ENCODE measurements around the gene MOV10L1. TPM values are rescaled to one million over a fixed set of nuclear protein-coding genes. Genes with fewer than 3 reads are reported as not detected.

Gene MOV10L1
- 25.0 and 26.0 TPM in 2 replicates for total RNA-seq

DNA sequence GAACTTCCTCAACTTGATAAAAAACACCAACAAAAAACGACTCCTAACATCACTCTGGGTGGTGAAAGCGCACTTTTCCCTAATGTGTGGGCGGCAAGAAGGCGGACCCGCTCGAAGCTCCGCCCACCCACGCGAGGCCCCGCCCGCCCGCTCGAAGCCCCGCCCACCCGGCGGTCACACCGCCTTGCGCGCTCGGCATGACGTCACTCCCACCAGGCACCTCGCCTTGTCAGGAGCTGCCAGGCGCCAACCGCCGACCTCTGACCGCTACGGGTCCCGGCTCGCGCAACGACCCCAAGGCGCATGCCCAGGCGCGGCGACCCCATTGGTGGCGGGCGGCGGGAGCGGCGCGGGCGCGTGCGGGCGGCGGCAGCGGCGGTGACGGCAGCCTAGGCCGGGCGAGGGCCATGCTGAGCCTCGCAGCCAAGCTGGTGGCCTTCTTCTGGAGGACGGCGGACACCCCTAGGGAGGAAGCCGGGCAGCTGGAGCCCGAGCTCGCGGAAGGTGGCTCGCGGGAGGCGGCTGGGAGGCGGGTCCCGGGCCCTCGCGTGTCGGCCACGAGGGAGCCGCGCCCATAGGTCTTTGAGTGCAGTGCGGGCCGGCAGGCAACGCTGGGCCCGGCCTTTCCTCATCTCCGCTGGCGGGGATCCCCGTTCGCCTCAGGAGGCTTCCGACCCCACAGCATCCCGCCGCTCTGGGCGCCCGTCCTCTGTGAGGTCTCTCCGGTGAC lies at the start of gene MOV10L1:
Gene MOV10L1, plus strand, starts transcription at position 325 of the 730 bp plus-strand sequence. Its CDS starts 83 bp downstream, at position 408.
- DNase-seq (ENCODE audit: low read depth, low spot score) = no peak

DNA sequence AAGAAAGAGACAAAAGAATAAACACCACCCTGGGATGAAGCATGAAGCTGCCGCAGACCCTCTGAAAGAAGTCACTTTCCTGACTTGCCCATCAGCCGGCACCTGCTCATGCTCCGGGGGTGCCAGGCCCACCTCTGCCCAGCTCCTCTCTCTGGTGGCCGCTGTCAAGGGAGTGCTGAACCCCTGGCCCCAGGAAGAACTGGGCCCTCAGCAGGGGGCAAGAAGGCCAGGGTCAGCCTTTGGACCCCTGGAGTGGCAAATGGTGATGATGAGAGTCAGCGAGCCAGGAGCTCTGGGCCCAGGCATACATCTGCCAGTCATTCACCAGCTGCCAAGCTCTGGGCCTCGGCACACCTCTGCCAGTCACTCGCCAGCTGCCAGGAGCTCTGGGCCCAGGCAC lies 49.1 kb upstream of the MOV10L1 start:
- no peak for DNase-seq (ENCODE audit: low read depth, low spot score)

DNA sequence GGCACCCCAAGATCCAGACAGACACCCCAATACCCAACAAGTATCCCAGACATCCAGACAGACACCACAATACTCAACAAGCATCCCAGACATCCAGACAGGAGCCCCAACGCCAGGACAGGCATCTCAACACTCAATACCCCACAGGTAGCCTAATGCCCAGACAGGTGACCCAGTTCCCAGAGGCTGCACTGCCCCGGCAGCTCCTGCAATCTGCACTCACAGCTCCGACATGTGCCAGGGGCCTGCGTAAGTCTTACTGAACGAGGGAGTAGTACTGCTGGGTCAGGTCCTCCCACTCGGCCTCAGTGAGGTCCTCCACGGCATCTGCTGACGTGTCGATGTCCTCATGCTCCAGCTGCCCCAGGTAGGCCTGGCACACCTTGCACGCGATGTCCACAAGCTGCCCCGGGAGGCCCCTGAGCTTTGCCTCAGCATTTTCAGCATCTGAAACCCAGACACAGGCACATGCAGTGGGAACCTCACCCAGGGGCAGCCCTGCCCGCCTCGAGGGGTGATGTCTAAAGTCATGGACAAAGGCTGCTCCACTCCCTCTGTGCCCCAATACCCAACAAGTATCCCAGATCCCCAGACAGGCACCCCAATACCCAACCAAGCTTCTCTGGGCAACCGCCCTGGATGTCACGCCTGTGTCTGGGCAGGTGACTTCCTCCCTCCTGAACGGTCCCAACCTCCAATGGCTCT lies 48.3 kb upstream of the MOV10L1 start:
- no peak for DNase-seq (ENCODE audit: low read depth, low spot score)

- DNase-seq (ENCODE audit: low read depth, low spot score) = no peak
These were observed 45.2 kb upstream of the MOV10L1 start for GRCh38 chr22:50044485-50045118.

DNA sequence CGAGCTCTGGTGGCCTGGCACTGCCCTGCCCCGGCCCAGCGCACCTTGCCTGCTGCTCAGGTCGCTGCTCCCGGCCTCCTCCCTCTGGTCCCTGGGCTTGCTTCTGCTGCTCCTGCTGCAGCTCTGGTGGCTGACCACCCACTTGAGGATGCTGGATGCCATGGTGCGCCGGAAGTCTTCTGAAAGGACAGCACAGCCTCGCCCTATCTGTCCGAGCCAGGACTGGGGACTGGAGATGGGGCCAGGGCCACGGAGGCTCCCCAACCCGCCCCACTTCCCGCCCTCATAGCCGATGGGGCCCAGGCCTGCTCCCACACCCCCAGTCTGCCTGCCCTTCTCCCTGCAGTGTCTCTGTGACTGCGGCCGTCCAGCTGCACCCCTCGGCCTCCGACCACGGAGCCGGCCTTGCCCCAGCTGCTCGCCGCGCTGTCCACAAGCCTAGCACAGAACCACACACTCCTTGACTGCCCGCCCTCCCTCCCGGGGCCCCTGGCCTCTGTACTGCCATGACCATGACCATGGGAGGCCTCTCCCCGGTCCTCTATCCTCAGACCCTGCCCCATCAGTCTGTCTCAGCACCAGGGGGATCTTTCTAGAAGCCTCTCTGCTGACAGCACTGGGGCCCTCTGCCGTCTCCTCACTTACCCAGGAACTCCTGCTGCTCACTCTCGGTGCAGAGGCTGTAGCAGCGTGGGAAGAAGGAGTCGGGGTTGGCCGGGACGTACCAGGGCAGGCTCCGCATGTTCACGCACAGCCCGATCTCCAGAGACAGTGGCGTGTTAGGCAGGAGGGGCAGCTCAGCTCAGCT lies 44.4 kb upstream of the MOV10L1 start:
- no peak for DNase-seq (ENCODE audit: low read depth, low spot score)

DNA sequence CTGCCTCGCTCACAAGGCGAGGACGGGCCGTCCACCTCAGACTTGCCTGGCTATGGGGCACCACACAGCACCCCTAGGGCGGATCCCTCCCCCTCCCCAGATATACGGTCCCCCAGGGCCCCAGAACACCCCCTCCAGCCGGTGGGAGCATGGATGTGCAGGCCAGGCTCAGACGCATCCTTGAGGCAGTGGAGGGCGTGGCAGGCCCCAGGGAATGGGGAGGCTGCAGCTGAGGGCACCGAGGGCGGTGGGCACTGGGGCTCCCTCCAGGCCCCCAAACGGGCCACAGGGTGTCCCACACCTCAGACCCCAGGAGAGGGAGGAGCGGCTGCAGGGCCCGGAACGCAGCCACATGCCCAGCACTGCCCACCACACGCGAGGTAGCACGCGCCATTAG lies 43.8 kb upstream of the MOV10L1 start:
- no peak for DNase-seq (ENCODE audit: low read depth, low spot score)

DNA sequence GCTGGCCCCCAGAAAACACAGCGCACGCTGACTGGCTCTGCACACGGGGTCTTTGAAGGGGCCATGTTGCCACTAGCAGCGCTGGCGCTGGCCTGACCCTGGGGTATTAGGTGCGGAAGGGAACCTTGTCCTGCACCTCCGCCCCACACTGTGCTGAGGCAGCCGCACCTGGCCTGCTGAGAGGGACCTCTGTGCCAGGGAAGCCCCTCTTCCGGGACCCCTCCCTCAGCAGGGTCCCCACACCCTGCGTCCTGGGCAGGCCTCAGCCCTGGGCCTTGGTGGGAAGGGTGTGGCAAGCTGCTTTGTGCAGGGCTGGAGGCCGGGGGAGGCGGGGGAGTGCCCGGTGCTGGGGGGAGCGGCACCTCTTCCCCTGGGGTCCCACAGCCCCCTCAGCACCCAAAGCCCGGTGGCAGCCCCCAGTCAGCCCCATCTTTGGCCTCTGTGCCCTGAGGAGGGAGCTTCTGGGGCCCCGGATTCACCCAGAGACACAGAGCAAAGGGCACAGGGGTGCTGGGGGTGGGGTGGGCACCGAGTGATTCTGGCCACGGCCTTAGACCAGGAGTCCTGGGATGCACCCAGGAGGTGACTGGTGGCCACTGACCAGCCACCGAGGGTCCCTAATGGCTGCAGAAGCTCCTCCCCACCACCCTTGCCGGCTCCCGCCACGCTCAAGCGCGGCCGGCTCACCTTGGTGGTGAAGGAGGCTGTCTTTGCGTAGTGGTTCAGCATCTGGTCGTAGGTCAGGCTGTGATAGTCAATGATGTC lies 43.1 kb upstream of the MOV10L1 start:
- DNase-seq (ENCODE audit: low read depth, low spot score) = no peak

DNA sequence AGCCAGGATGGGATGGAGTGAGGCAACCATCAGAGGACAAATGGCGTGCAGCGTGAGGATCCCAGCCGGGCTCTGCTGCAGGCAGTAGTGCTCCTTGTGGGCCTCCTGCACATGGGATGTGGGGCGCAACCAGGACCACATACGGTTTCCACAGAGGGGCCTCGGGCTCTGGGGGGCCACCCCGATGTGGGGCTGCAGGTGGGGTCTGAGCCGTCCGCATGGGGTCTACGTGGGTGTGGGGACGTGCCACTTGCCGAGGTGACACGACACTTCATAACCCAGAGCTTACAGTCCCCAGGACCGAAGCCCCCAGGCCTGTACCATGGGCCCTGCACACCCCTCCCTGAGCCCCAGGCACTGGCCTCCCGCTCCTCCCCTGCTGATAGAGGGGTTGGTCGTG lies 42.5 kb upstream of the MOV10L1 start:
- no peak for DNase-seq (ENCODE audit: low read depth, low spot score)

DNA sequence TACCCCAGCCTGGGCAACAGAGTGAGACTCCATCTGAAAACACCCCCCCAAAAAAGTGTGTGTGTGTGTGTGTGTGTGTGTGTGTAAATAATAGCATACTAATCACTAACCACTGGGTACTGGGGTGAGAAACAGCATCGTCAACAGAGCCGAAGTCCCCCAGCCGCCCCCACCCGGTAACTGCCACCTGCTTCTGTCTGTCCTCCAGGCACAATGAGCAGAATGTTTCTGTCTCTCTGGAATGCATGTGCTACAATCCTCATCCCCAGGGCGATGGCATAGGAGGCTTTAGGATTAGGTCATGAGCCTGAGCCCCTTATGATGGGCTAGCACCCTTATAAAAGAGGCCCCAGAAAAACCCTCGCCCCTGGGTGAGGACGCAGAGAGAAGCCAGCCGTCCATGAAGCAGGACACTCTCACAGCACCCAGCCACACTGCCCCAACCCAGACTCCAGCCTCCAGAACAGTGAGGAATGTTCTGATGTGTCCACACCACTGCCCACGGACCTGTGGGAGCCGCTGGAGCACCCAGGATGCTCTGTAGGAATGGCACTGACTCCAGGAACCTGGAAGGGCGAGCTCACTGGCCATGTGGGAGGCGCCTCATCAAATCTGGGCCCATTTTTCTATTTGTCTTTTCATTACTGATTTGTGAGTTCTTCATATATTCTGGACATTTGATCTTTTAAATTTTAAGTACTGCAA lies 41.6 kb upstream of the MOV10L1 start:
- DNase-seq (ENCODE audit: low read depth, low spot score) = no peak

DNA sequence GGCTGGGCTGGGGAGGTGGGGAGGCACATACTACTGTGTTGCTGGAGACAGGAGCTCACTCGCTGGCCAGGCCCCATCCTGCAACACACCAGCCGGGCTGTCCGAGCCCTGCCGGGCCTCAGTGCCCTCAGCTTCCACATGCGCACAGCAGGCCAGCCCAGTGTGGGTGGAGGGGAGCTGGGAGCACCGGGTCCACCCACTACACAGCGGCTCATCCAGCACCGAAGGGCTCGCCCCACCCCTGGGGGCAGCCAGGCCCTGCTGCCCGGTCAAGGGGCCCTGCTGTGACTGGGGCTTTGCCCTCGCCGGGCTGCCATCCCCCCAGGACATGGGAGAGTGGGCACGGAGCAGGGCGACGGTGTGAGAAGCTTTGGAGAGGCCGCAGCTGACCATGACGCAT lies 41.0 kb upstream of the MOV10L1 start:
- no peak for DNase-seq (ENCODE audit: low read depth, low spot score)

DNA sequence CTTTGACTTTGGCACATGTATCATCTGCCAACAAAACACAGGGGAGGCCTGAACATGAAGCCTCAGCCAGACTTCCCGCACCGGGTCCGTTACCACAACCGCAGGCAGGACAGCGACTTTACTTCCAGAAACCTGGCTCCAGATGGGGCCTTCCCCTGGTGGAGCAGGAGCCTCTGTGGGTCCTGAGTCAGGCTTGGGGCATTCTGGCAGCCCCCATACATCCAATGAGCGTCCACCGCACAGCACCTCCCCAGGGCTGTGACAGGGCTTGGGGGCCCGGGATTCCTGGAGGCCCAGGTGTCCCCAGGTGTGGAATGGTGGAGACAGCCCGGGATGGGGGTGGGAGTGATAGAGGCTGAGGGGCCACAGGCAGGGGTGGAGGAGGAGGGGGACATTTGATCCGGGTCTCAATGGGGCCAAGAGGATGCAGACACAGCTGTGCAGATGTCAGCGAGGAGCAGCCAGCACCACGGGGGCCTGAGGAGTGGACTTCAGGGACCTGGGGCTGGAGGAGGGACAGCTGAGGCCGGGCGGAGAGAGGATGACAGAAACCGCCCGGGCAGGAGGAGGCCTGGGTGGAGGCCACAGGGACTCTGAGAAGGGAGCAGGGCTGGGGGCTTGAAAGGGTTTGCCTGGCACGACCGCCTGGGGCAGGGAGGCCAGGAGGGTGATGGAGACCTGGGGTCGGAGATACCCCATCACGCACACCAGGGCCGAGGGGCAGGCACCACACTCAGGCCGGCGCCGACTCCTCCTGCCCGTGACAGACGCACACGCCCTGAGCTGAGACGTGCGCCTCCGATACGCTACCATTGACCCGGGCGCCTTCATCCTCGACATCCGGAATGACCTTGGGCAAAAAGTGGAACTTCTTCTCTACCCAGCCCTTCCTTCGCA lies 40.3 kb upstream of the MOV10L1 start:
- no peak for DNase-seq (ENCODE audit: low read depth, low spot score)

GRCh38 chr22:50051930-50052329 lies 37.9 kb upstream of the MOV10L1 start:
- DNase-seq (ENCODE audit: low read depth, low spot score) = no peak

GRCh38 chr22:50053861-50054260 lies 35.9 kb upstream of the MOV10L1 start:
- DNase-seq (ENCODE audit: low read depth, low spot score) = no peak

DNA sequence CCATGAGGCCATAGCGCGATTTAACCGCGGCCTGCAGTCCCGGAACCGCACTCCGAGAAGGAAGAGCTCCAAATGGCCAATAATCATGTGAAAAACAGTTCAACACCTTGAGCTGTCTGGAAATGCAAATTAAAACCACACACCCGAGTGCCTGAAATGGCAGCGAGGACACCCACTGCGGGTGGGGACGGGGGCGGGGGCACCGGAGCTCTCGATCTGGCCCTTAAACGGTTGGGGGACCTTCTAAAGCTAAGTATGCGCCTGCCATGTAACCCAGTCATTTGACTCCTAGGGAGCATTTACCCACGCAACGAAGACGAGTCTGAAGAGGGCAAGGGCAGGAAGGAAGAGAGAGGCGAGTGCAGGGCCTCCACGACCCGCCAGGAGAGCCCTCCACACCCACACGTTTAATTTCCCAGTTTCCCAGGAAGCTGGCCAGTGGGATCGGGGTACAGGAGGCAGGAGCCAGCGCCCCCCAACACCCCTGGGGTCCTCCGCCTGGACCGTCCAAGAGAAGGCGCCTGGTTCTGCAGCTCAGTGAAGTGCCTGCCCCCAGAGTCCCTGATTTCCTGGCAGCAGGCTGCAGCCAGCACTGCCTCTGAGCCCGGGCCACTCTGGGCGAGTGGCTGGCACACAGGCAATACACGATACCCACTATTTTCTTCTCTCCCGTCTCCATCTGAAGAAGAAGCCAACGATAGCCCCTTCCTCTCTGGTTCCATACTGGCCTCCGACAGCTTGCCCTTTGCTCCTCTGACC lies 33.4 kb upstream of the MOV10L1 start:
- DNase-seq (ENCODE audit: low read depth, low spot score) = no peak

- no peak for DNase-seq (ENCODE audit: low read depth, low spot score)
These were observed 32.3 kb upstream of the MOV10L1 start for GRCh38 chr22:50057278-50058060.

- no peak for DNase-seq (ENCODE audit: low read depth, low spot score)
These were observed 31.5 kb upstream of the MOV10L1 start, which contains the start of gene TTLL8 for GRCh38 chr22:50058061-50058905. Gene TTLL8, minus strand, starts transcription at chr22:50058298.

All from pulmonary artery endothelial cell (primary cell).